OCI-LY1 (cell line): ENCODE results near the gene UFD1.

Experiments used
- H2AFZ ChIP-seq: fragments of 200-600 bp; sonication (generic), shearing (Covaris generic); 2 replicates; pipeline ENCODE4 v1.6.0; 2014; ENCODE audit warnings: antibody characterized with exemption, mild to moderate bottlenecking, low read length
- H3F3A ChIP-seq: fragments of 200-600 bp; sonication (generic), shearing (Covaris generic); 2 replicates; pipeline ENCODE4 v1.6.0; 2014; ENCODE audit warnings: mild to moderate bottlenecking, antibody characterized with exemption, low read length, moderate library complexity; ENCODE audit not compliant: insufficient read depth
- H3K27ac ChIP-seq: fragments of 200-600 bp; sonication (generic); 2 replicates; pipeline ENCODE4 v1.5.1; 2014; ENCODE audit warnings: low read length, mixed run types, mild to moderate bottlenecking, low read depth; ENCODE audit not compliant: poor library complexity, severe bottlenecking
- H3K27me3 ChIP-seq: fragments of 200-600 bp; sonication (generic); 2 replicates; pipeline ENCODE4 v1.6.0; 2014; ENCODE audit warnings: antibody characterized with exemption, mild to moderate bottlenecking, low read length, moderate library complexity; ENCODE audit not compliant: insufficient read depth
- H3K36me3 ChIP-seq: fragments of 200-600 bp; sonication (generic); 2 replicates; pipeline ENCODE4 v1.6.1; 2014; ENCODE audit warnings: mild to moderate bottlenecking, antibody characterized with exemption, low read length, moderate library complexity, mixed read lengths; ENCODE audit not compliant: insufficient read depth
- H3K4me1 ChIP-seq: fragments of 200-600 bp; sonication (generic); 2 replicates; pipeline ENCODE4 v1.5.1; 2014; ENCODE audit warnings: mild to moderate bottlenecking, low read length, moderate library complexity; ENCODE audit not compliant: insufficient read depth, severe bottlenecking
- H3K4me2 ChIP-seq: fragments of 200-600 bp; sonication (generic), shearing (Covaris generic); 2 replicates; pipeline ENCODE4 v1.6.1; 2014; ENCODE audit warnings: low read length
- H3K4me3 ChIP-seq: fragments of 200-600 bp; sonication (generic); 2 replicates; pipeline ENCODE4 v1.5.1; 2014; ENCODE audit warnings: low read length, low read depth, mild to moderate bottlenecking, mixed read lengths; ENCODE audit not compliant: poor library complexity, severe bottlenecking
- H3K79me2 ChIP-seq: fragments of 200-600 bp; shearing (Covaris generic); 2 replicates; pipeline ENCODE4 v1.6.1; 2016; ENCODE audit warnings: mixed run types, low read length, mixed read lengths; ENCODE audit not compliant: insufficient read depth
- H3K9ac ChIP-seq: fragments of 200-600 bp; sonication (generic), shearing (Covaris generic); 2 replicates; pipeline ENCODE4 v1.6.1; 2014; ENCODE audit warnings: mild to moderate bottlenecking, low read length, mixed read lengths
- H3K9me2 ChIP-seq: fragments of 200-600 bp; sonication (generic), shearing (Covaris generic); 2 replicates; pipeline ENCODE4 v1.6.1; 2014; ENCODE audit warnings: low read depth, mild to moderate bottlenecking, low read length, mixed read lengths
- H3K9me3 ChIP-seq: fragments of 200-600 bp; shearing (Covaris generic); 2 replicates; pipeline ENCODE4 v1.6.1; 2014; ENCODE audit warnings: low read length, mixed read lengths
- H4K20me1 ChIP-seq: fragments of 200-600 bp; sonication (generic), shearing (Covaris generic); 2 replicates; pipeline ENCODE4 v1.6.0; 2016; ENCODE audit warnings: mild to moderate bottlenecking, low read length; ENCODE audit not compliant: insufficient read depth
- EZH2 ChIP-seq: fragments of 200-600 bp; sonication (generic), shearing (Covaris generic); IDR thresholded peaks from 2 replicates; pipeline ENCODE4 v1.8.0; 2017; ENCODE audit warnings: borderline replicate concordance, mixed run types, mild to moderate bottlenecking, antibody characterized with exemption, low read length, moderate library complexity, mixed read lengths
- TF ChIP-seq, protein P1 (sequence below): fragments of 200-600 bp; sonication (generic), shearing (Covaris generic); IDR thresholded peaks from 2 replicates; pipeline ENCODE4 v1.5.1; 2017; ENCODE audit warnings: mild to moderate bottlenecking, antibody characterized with exemption, low read length, moderate library complexity, mixed read lengths

The UFD1 gene

DNA sequence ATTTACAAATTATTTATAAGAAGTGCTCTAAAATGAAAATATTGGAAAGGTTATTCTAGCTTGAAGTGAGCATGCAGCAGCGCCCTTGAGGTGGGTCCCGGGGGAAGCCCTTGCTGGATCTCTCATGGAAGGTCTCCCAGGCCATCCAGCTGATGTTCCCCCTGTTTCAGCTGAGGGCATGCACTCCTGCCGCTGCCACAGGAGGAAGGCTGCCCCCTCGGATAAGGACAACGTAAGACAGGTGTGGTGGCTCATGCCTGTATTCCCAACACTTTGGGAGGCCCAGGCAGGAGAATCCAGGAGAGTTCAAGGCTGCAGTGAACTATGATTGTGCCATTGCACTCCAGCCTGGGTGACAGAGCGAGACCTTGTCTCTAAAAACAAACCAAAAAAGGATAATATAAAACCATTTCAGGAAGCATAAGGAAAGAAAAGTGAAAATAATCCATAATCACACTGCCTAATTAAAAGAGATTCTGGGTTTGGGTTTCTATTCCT lies 15.7 kb upstream of the UFD1 start:
- Histone ChIP-seq H3F3A (no peaks in the 10 kb centered on the region), H3K36me3 (peaks cover 79% of the 10 kb centered on the region), H3K27ac (no peak overlapping the region), H3K79me2 (no peaks in the 10 kb centered on the region), H3K27me3 (no peaks in the 10 kb centered on the region), H3K4me1 (no peaks in the 10 kb centered on the region), H3K4me2 (no peak overlapping the region), H3K9me2 (no peaks in the 10 kb centered on the region), H3K9me3 (no peaks in the 10 kb centered on the region), H4K20me1 (no peaks in the 10 kb centered on the region), H3K4me3 (no peak overlapping the region), H2AFZ (no peak overlapping the region), H3K9ac (no peak overlapping the region)
- TF ChIP-seq, protein P1, sequence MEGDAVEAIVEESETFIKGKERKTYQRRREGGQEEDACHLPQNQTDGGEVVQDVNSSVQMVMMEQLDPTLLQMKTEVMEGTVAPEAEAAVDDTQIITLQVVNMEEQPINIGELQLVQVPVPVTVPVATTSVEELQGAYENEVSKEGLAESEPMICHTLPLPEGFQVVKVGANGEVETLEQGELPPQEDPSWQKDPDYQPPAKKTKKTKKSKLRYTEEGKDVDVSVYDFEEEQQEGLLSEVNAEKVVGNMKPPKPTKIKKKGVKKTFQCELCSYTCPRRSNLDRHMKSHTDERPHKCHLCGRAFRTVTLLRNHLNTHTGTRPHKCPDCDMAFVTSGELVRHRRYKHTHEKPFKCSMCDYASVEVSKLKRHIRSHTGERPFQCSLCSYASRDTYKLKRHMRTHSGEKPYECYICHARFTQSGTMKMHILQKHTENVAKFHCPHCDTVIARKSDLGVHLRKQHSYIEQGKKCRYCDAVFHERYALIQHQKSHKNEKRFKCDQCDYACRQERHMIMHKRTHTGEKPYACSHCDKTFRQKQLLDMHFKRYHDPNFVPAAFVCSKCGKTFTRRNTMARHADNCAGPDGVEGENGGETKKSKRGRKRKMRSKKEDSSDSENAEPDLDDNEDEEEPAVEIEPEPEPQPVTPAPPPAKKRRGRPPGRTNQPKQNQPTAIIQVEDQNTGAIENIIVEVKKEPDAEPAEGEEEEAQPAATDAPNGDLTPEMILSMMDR: no peak
- no peak for TF ChIP-seq EZH2

DNA sequence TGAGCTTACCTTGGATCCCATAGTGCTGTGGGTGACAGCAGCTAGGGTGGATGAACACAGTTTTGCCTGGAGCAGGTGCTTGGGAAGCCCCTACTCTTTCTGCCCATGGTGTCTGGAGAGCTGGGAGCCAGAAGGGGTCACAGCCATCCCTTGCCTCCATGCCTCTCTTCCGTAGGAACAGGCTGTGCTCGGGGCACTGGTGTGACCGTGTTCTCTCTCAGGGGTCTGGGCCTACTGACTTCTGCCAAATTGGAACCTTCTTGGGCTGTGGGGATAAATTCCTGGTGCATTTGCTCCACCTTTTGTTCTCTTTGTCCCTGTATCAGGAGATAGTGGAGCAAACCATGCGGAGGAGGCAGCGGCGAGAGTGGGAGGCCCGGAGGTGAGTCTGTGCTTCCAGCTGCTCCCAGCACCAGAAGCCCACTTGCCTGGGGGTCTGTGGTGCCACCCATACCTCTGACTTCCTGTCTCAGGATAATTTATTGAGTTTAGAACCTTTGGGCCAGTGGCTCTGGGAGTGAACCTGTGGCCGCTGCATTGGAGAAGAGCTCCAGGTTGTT lies 15.1 kb upstream of the UFD1 start:
- no peaks in the 10 kb centered on the region for H3K79me2 ChIP-seq
- no peak overlapping the region for H3K4me2 ChIP-seq
- no peaks in the 10 kb centered on the region for H3K4me1 ChIP-seq
- H2AFZ ChIP-seq: no peak overlapping the region
- H3K9me2 ChIP-seq: no peaks in the 10 kb centered on the region
- no peaks in the 10 kb centered on the region for H3K27me3 ChIP-seq
- H3K9me3 ChIP-seq: no peaks in the 10 kb centered on the region
- peaks cover 81% of the 10 kb centered on the region for H3K36me3 ChIP-seq
- no peak for TF ChIP-seq EZH2
- TF ChIP-seq, protein P1: no peak
- H4K20me1 ChIP-seq: no peaks in the 10 kb centered on the region
- H3F3A ChIP-seq: no peaks in the 10 kb centered on the region
- no peak overlapping the region for H3K9ac ChIP-seq
- no peak overlapping the region for H3K4me3 ChIP-seq
- no peak overlapping the region for H3K27ac ChIP-seq

DNA sequence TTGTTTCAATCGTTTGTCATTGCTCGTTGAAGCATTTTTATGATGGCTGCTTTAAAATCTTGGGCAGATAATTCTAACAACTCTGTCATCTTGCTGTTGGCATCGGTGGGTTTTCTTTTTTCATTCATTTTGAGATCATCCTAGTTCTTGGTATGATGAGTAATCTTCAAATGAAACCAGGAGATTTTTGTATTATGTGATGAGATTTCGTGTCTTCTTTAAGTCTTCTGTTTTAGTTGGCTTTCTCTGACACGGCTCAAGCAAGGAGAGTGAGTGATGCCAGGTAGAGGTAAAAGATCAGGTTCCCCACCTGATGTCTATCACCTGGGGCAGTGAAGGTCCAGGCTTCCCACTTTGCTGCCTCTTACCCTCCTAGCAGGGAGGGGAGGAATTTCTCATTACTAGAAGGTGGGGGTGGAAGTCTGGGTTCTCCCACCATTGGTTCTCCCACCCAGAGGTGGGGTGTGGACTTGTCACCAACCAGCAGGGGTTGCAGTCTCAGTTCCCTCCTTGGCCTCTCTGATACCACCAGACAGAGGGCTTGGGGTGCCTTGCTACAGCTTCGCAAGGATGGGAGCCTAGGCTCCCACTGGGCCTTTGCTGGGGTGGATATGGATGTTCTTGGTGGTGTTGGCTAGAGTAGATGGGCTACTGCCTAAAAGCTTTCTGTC lies 13.6 kb upstream of the UFD1 start:
- no peak overlapping the region for H2AFZ ChIP-seq
- H3K9me3 ChIP-seq: no peaks in the 10 kb centered on the region
- no peak overlapping the region for H3K4me3 ChIP-seq
- no peak overlapping the region for H3K4me2 ChIP-seq
- H3K9ac ChIP-seq: no peak overlapping the region
- peaks cover 80% of the 10 kb centered on the region for H3K36me3 ChIP-seq
- TF ChIP-seq, protein P1: no peak
- TF ChIP-seq EZH2: no peak
- H4K20me1 ChIP-seq: no peaks in the 10 kb centered on the region
- no peak overlapping the region for H3K27ac ChIP-seq
- no peaks in the 10 kb centered on the region for H3F3A ChIP-seq
- H3K9me2 ChIP-seq: no peaks in the 10 kb centered on the region
- H3K4me1 ChIP-seq: no peaks in the 10 kb centered on the region
- no peaks in the 10 kb centered on the region for H3K27me3 ChIP-seq
- no peaks in the 10 kb centered on the region for H3K79me2 ChIP-seq
